ENCODE results near the gene CCDC194. TPM values are rescaled to one million over a fixed set of nuclear protein-coding genes. Genes with fewer than 3 reads are reported as not detected.

The CCDC194 gene
- not detected in 2 replicates for total RNA-seq

GRCh38 chr19:17393914-17394313 is at the start of gene CCDC194:
Gene CCDC194, minus strand, starts transcription at chr19:17394196. Its CDS starts 38 bp downstream, at chr19:17394158.

GRCh38 chr19:17419621-17420474 is 25.9 kb upstream of the CCDC194 start, which contains the start of gene MVB12A:
Gene MVB12A, plus strand, starts transcription at chr19:17420047. Its CDS starts 89 bp downstream, at chr19:17420136.

GRCh38 chr19:17405250-17406045 is 11.5 kb upstream of the CCDC194 start, which contains the start of gene BST2:
Gene BST2, minus strand, starts transcription at chr19:17405630. Its CDS starts 55 bp downstream, at chr19:17405575.

GRCh38 chr19:17376935-17377600 is 16.9 kb downstream of the CCDC194 start, which contains the start of gene PLVAP:
Gene PLVAP, minus strand, starts transcription at chr19:17377342. Its CDS starts 54 bp downstream, at chr19:17377288.

Other genes with a start within 250 kb of the CCDC194 start
- gene USE1, start 178.8 kb downstream of the CCDC194 start, total RNA-seq, result 19.9 and 31.4 TPM in 2 replicates
- gene OCEL1, start 168.0 kb downstream of the CCDC194 start, total RNA-seq, result 6.2 and 6.7 TPM in 2 replicates
- gene NR2F6, start 148.3 kb downstream of the CCDC194 start, total RNA-seq, result 39.9 and 62.5 TPM in 2 replicates
- gene USHBP1, start 129.5 kb downstream of the CCDC194 start, total RNA-seq, result 0.36 and 0.81 TPM in 2 replicates
- gene BABAM1, start 126.8 kb downstream of the CCDC194 start, total RNA-seq, result 64.3 and 84.5 TPM in 2 replicates
- gene ANKLE1, start 112.3 kb downstream of the CCDC194 start, total RNA-seq, result 0.49 TPM in 1 of 2 replicates, not detected in the other
- gene ABHD8, start 90.8 kb downstream of the CCDC194 start, total RNA-seq, result 7.3 and 7.8 TPM in 2 replicates
- 45.9 and 70.3 TPM in 2 replicates for gene MRPL34, start 88.3 kb downstream of the CCDC194 start, total RNA-seq
- 25.3 and 47.7 TPM in 2 replicates for gene DDA1, start 84.6 kb downstream of the CCDC194 start, total RNA-seq
- gene ANO8, start 59.3 kb downstream of the CCDC194 start, total RNA-seq, result 0.97 and 2.5 TPM in 2 replicates
- gene GTPBP3, start 56.6 kb downstream of the CCDC194 start, total RNA-seq, result 12.5 and 16.7 TPM in 2 replicates
- gene PLVAP, start 16.9 kb downstream of the CCDC194 start, total RNA-seq, result 1.1 and 3.6 TPM in 2 replicates
- 1.6 TPM in 1 of 2 replicates, not detected in the other for gene BST2, start 11.4 kb upstream of the CCDC194 start, total RNA-seq
- gene MVB12A, start 25.9 kb upstream of the CCDC194 start, total RNA-seq, result 92.5 and 110 TPM in 2 replicates
- not detected in 2 replicates for gene TMEM221, start 54.5 kb upstream of the CCDC194 start, total RNA-seq
- gene NXNL1, start 66.7 kb upstream of the CCDC194 start, total RNA-seq, result not detected in 2 replicates
- gene SLC27A1, start 76.3 kb upstream of the CCDC194 start, total RNA-seq, result 17.0 and 35.4 TPM in 2 replicates
- 77.9 and 99.3 TPM in 2 replicates for gene PGLS, start 117.5 kb upstream of the CCDC194 start, total RNA-seq
- gene COLGALT1, start 161.5 kb upstream of the CCDC194 start, total RNA-seq, result 90.6 and 114 TPM in 2 replicates

Measured in cardiac atrium fibroblast (primary cell).